Kidney (tissue), 14 donors: ENCODE measurements around the gene SBF2. TPM values are rescaled to one million over a fixed set of nuclear protein-coding genes. Genes with fewer than 3 reads are reported as not detected.
"Not testable (repeated sequence)": the region's sequence is repeated elsewhere in the genome, so short reads cannot be mapped to it uniquely, and the experiment has no call there.

Experiments
- DNase-seq, 5 donors: peaks; one replicate each; pipeline ENCODE4 v3.0.0-alpha.2; 2013 to 2020
- FAIRE-seq: peaks from 2 replicates; lab custom pipeline; 2012; peaks lifted over from hg19 to GRCh38; lab: Jason Lieb, UNC
- H3K27ac ChIP-seq, 2 donors: one replicate each; pipeline ENCODE4 v1.7.0; 2013; ENCODE audit warnings: low read depth in 2 of 2, low read length in 2 of 2, inconsistent platforms in 1 of 2
- H3K27me3 ChIP-seq: one replicate; pipeline ENCODE4 v1.7.1; 2013; ENCODE audit warnings: low read length, inconsistent platforms; ENCODE audit not compliant: control insufficient read depth, insufficient read depth
- H3K36me3 ChIP-seq, 3 donors: one replicate each; pipeline versions ENCODE4 v1.7.0 to v1.7.1; 2013; ENCODE audit warnings: low read length in 3 of 3, control low read depth in 1 of 3, inconsistent platforms in 1 of 3; ENCODE audit not compliant: insufficient read depth in 3 of 3, control insufficient read depth in 2 of 3
- H3K4me1 ChIP-seq, 3 donors: one replicate each; pipeline versions ENCODE4 v1.7.0 to v1.7.1; 2013; ENCODE audit warnings: low read length in 3 of 3, inconsistent platforms in 1 of 3, low read depth in 1 of 3; ENCODE audit not compliant: control insufficient read depth in 2 of 3, insufficient read depth in 2 of 3
- H3K4me3 ChIP-seq, 3 donors: one replicate each; pipeline versions ENCODE4 v1.7.0 to v1.8.1; 2013; ENCODE audit warnings: low read length in 3 of 3, control low read depth in 1 of 3, inconsistent platforms in 1 of 3
- H3K9ac ChIP-seq, 3 donors: one replicate each; pipeline versions ENCODE4 v1.7.0 to v1.7.1; 2013; ENCODE audit warnings: low read length in 3 of 3, control low read depth in 1 of 3, inconsistent platforms in 1 of 3
- H3K9me3 ChIP-seq, 3 donors: one replicate each; pipeline versions ENCODE4 v1.7.0 to v1.7.1; 2013; ENCODE audit warnings: low read length in 3 of 3, control low read depth in 1 of 3, inconsistent platforms in 1 of 3; ENCODE audit not compliant: control insufficient read depth in 2 of 3, insufficient read depth in 1 of 3
- intact Hi-C: fragments of 100-400 bp; cut with DNase I; formaldehyde crosslinking; loops from one replicate; pipeline ENCODE4 v1.11.1; 2022
- polyA plus RNA-seq: library from polyadenylated mRNA; stranded (reverse); fragments of 350-450 nt; fragmentation: Illumina TruSeq; extraction: RNeasy Lipid Tissue Mini Kit (QIAGEN cat#74804); gene quantifications from one replicate; pipeline ENCODE4 v1.2.3, GENCODE V29; 2014; ENCODE audit warnings: low read depth, low replicate concordance; ENCODE audit not compliant: insufficient read depth
- total RNA-seq: library from RNA; stranded (reverse); fragmentation: NEBNext Ultra II Directional; extraction: Animal tissue kit (Norgen Biotek cat#: 25700); gene quantifications from one replicate; pipeline ENCODE4 v1.2.1, GENCODE V29; 2021
- TF ChIP-seq, protein P1 (sequence below): IDR thresholded peaks from 3 replicates; pipeline ENCODE4 v1.5.1; 2012; ENCODE audit warnings: mild to moderate bottlenecking, moderate library complexity, borderline replicate concordance; ENCODE audit not compliant: insufficient read depth; ENCODE audit errors: extremely low read depth
- donor health status: control.
- donor health status: control.
- donor health status: control.
- donor health status: control.
- donor health status: control.
- donor health status: DM: yes; HTN: yes; CAD: no.
- donor health status: Normal renal cell carcinoma (clear cell type).

The SBF2 gene
- total and polyA plus RNA-seq, 2 donors from 2014 or later, result 13.1 to 55.4 TPM

DNA sequence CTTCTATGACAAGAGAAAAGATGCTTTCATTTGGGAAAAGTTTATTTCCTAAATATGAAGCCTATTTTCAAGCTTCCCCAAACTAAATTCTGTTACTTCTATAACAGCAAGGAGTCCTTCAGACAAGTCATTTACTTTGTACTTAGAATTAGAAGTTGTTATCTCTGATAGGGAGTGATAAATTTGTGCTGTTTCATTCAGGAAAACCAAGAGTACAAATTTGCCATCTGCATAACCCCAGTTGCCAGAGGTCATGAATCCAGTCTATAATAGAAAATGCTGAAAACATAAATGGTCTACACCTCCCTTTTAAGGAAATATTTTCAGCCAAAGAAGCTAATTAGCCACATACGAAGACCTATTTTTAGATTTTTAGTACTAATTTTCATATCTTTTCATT lies 61.3 kb downstream of the SBF2 start:
- TF ChIP-seq, protein P1, sequence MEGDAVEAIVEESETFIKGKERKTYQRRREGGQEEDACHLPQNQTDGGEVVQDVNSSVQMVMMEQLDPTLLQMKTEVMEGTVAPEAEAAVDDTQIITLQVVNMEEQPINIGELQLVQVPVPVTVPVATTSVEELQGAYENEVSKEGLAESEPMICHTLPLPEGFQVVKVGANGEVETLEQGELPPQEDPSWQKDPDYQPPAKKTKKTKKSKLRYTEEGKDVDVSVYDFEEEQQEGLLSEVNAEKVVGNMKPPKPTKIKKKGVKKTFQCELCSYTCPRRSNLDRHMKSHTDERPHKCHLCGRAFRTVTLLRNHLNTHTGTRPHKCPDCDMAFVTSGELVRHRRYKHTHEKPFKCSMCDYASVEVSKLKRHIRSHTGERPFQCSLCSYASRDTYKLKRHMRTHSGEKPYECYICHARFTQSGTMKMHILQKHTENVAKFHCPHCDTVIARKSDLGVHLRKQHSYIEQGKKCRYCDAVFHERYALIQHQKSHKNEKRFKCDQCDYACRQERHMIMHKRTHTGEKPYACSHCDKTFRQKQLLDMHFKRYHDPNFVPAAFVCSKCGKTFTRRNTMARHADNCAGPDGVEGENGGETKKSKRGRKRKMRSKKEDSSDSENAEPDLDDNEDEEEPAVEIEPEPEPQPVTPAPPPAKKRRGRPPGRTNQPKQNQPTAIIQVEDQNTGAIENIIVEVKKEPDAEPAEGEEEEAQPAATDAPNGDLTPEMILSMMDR, result no peak
- H3K27ac ChIP-seq, result no peak overlapping the region
- H3K4me1 ChIP-seq, result no peaks in the 10 kb centered on the region
- H3K36me3 ChIP-seq, result no peaks in the 10 kb centered on the region
- FAIRE-seq (no peak), DNase-seq (no peak)
- intact Hi-C loops, result no loop called here
- H3K4me3 ChIP-seq, result no peak overlapping the region
- H3K9ac ChIP-seq, result no peak overlapping the region
- no peaks in the 10 kb centered on the region for H3K27me3 ChIP-seq
- H3K9me3 ChIP-seq, result no peaks in the 10 kb centered on the region

DNA sequence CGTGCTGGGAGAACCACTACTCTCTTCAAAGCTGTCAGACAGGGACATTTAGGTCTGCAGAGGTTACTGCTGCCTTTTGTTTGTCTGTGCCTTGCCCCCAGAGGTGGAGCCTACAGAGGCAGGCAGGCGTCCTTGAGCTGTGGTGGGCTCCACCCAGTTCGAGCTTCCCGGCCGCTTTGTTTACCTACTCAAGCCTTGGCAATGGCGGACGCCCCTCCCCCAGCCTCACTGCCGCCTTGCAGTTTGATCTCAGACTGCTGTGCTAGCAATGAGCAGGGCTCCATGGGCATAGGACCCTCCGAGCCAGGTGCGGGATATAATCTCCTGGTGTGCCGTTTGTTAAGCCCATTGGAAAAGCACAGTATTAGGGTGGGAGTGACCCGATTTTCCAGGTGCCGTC lies 62.2 kb downstream of the SBF2 start:
- H3K4me1 ChIP-seq, H3K9ac ChIP-seq, H3K4me3 ChIP-seq, intact Hi-C loops, H3K27ac ChIP-seq, H3K36me3 ChIP-seq, FAIRE-seq, H3K27me3 ChIP-seq, H3K9me3 ChIP-seq, DNase-seq: not testable (repeated sequence)

DNA sequence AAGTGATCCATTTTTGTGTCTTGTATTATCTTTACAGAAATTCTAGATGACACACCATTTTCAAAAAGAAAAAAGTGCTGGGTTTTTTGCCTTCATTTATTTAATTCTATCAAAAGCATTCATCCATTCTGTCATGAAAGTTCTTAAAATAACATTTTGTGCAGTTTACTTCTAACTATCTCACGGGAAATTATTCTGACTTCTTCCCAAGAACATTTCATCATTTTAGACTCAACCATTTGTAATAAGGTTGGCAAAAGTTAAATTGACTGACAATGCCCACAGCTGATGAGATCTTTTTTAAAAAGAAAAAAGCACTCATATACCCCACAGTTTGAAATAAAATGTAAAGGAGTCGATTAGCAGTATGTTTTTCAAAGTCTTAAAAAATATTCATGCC lies 68.5 kb downstream of the SBF2 start:
- no peak for DNase-seq
- Histone ChIP-seq H3K27ac (no peak overlapping the region), H3K4me1 (no peaks in the 10 kb centered on the region), H3K9me3 (no peaks in the 10 kb centered on the region), H3K36me3 (no peaks in the 10 kb centered on the region), H3K9ac (no peak overlapping the region), H3K27me3 (no peaks in the 10 kb centered on the region), H3K4me3 (no peak overlapping the region)
- TF ChIP-seq, protein P1, result no peak
- intact Hi-C loops, result no loop called here
- FAIRE-seq, result no peak

DNA sequence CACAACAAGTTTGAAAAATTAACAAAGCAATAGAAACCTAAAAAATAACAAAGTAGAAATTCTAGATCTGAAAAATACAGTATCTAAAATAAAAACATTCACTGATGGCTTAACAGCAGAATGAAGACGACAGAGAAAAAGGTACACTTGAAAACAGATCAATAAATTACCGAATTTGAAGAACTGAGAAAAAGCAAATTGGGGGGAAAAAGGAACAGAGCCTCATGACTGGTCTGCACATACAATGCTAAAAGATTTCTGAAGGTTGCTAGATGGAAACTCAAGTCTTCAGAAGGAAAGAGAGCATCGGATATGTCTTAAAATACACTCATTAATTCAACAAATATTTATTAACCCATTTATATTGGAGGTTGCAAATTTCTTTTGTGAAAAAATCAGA lies 71.6 kb downstream of the SBF2 start:
- FAIRE-seq (no peak), DNase-seq (no peak)
- H3K27me3 ChIP-seq, result no peaks in the 10 kb centered on the region
- TF ChIP-seq, protein P1, result no peak
- no peaks in the 10 kb centered on the region for H3K36me3 ChIP-seq
- H3K27ac ChIP-seq, result no peak overlapping the region
- no peak overlapping the region for H3K9ac ChIP-seq
- intact Hi-C loops, result no loop called here
- no peaks in the 10 kb centered on the region for H3K4me1 ChIP-seq
- H3K4me3 ChIP-seq, result no peak overlapping the region
- H3K9me3 ChIP-seq, result no peaks in the 10 kb centered on the region
